ENCODE measurements around the gene BCL7C. TPM values are rescaled to one million over a fixed set of nuclear protein-coding genes. Genes with fewer than 3 reads are reported as not detected.

BCL7C gene
- total RNA-seq, 4 donors from 2014 or later: 43.1 to 79.1 (median 63.0) TPM

DNA sequence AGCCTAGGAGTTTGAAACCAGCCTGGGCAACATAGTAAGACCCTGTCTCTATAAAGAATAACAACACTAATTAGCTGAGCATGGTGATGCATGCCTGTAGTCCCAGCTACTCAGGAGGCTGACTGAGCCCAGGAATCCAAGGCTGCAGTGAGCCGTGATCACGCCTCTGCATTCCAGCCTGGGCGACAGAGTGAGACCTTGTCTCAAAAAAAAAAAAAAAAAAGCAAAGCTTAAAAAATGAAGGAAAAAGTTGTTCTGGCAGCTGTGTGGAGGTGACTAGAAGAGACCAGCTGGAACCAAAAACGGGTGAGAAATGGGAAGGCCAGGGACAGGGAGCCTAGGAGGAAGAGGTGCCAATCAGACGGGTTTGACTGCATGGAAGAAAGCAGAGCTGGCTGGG, 4.2 kb downstream of the BCL7C start:
- 70 to 81% methylated on average over 5 of the region's 5 CpGs for WGBS, 2 donors
- intact Hi-C loops (cut with DNase I; ENCODE audit: low total_unique reads): no loop called here
- TF ChIP-seq, protein P1, sequence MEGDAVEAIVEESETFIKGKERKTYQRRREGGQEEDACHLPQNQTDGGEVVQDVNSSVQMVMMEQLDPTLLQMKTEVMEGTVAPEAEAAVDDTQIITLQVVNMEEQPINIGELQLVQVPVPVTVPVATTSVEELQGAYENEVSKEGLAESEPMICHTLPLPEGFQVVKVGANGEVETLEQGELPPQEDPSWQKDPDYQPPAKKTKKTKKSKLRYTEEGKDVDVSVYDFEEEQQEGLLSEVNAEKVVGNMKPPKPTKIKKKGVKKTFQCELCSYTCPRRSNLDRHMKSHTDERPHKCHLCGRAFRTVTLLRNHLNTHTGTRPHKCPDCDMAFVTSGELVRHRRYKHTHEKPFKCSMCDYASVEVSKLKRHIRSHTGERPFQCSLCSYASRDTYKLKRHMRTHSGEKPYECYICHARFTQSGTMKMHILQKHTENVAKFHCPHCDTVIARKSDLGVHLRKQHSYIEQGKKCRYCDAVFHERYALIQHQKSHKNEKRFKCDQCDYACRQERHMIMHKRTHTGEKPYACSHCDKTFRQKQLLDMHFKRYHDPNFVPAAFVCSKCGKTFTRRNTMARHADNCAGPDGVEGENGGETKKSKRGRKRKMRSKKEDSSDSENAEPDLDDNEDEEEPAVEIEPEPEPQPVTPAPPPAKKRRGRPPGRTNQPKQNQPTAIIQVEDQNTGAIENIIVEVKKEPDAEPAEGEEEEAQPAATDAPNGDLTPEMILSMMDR (IDR thresholded peaks at IDR 0.05): no peak
- TF ChIP-seq POLR2A (IDR thresholded peaks at IDR 0.05): no peak
- no peak overlapping the region for H3K4me3 ChIP-seq (ENCODE audit: low read depth, poor library complexity, severe bottlenecking)
- no peak for DNase-seq (ENCODE audit: low spot score in 2 of 2)

DNA sequence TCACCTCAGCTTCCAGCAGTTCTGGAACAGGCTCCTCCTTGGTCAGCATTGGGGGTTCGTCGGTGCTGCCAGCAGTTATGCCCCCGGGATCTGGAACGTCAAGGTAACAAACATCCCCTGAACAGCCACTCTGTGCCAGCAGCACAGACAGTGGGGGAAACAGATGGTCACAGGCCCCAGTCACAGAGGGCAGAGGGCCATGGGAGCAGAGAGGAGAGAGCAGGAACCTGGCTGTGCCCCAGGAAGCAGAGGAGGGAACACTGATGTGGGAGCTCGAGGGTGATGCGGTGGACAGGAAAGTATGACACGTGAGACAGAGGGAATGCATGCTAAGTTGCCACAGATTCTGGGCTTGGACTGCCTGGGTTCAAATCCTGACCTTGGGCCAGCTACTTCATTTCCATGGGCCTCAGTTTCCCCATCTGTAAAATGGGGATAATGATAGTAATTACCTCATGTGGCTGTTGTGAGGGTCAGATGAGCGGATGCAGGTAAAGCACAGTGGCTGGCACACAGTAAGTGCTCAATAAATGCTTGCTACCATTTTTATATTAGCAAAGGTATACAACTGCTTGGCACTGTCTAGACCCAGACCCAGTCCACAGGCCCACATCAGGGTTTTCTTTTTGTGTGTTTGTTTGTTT, 4.9 kb downstream of the BCL7C start:
- no peak for DNase-seq (ENCODE audit: low spot score in 2 of 2)
- WGBS, 2 donors: 79 to 81% methylated on average over 8 of the region's 8 CpGs
- no peak overlapping the region for H3K4me3 ChIP-seq (ENCODE audit: low read depth, poor library complexity, severe bottlenecking)
- TF ChIP-seq POLR2A (IDR thresholded peaks at IDR 0.05): no peak
- TF ChIP-seq, protein P1 (IDR thresholded peaks at IDR 0.05): no peak
- intact Hi-C loops (cut with DNase I; ENCODE audit: low total_unique reads): no loop called here

- TF ChIP-seq, protein P1 (IDR thresholded peaks at IDR 0.05): no peak
- TF ChIP-seq POLR2A (IDR thresholded peaks at IDR 0.05): no peak
Observed at GRCh38 chr16:30887927-30888326, 6.0 kb downstream of the BCL7C start.

DNA sequence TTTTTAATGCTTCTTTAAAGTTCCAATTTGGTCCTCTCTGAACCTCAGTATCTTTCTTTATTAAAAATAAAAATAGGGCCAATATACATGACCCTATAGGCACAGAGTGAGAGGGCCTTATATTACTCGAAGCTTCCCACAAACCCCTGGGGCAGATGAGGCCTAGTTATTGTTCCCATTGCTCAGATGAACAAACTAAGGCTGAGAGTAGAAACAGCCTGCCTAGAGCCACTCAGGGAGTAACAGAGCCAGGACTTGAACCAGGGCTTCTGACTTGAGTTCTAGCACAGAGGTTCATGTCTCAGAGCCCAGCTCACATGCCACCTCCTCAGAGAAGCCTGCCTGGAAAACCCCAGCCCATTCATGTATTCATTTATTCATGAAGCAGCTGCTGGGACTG, 7.7 kb downstream of the BCL7C start:
- TF ChIP-seq POLR2A (IDR thresholded peaks at IDR 0.05): no peak
- TF ChIP-seq, protein P1 (IDR thresholded peaks at IDR 0.05): no peak
- DNase-seq (ENCODE audit: low spot score in 2 of 2): no peak
- intact Hi-C loops (cut with DNase I; ENCODE audit: low total_unique reads): no loop called here
- H3K4me3 ChIP-seq (ENCODE audit: low read depth, poor library complexity, severe bottlenecking): no peak overlapping the region
- 94% methylated on average over 1 of the region's 1 CpG for WGBS, 2 donors

More at GRCh38 chr16:30887927-30888326, 6.0 kb downstream of the BCL7C start:
- WGBS, 2 donors: 81 to 83% methylated on average over 9 of the region's 9 CpGs
- intact Hi-C loops (cut with DNase I; ENCODE audit: low total_unique reads): no loop called here
- no peak for DNase-seq (ENCODE audit: low spot score in 2 of 2)
- no peak overlapping the region for H3K4me3 ChIP-seq (ENCODE audit: low read depth, poor library complexity, severe bottlenecking)

DNA sequence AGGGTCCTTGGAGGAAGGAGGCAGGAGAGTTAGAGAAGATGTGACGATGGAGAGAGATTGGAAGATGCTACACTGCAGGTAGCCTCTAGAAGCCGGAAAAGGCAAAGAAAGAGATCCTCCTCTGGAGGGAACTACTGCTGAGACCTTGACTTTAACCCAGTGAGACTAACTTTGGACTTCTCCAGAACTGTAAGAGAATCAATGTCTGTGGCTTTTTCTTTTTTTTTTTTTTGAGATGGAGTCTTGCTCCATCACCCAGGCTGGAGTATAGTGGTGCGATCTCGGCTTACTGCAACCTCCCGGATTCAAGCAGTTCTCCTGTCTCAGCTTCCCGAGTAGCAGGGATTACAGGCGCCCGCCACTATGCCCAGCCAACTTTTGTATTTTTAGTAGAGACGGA, 8.7 kb downstream of the BCL7C start:
- no peak for TF ChIP-seq POLR2A (IDR thresholded peaks at IDR 0.05)
- TF ChIP-seq, protein P1 (IDR thresholded peaks at IDR 0.05): no peak
- WGBS, 2 donors: 95 to 98% methylated on average over 9 of the region's 9 CpGs
- DNase-seq (ENCODE audit: low spot score in 2 of 2): no peak
- intact Hi-C loops (cut with DNase I; ENCODE audit: low total_unique reads): no loop called here
- H3K4me3 ChIP-seq (ENCODE audit: low read depth, poor library complexity, severe bottlenecking): no peak overlapping the region

DNA sequence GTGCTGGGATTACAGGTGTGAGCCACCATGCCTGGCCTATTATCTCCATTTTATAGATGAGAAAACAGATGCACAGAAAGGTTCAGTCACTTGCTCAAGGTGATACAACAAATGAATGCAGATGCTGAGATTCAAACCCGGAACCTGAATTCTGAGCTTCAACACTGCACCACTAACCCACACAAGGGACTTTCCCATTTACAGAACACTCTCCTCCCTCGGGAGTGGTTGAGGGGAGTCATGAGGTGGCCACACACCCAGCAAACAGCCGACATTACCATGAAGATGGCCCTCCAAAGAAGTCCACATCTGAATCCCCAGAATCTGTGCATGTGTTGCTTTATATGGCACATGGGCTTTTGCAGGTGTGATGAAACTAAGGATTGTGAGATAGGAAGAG, 9.1 kb downstream of the BCL7C start:
- H3K4me3 ChIP-seq (ENCODE audit: low read depth, poor library complexity, severe bottlenecking): no peak overlapping the region
- intact Hi-C loops (cut with DNase I; ENCODE audit: low total_unique reads): loop anchor here (1.0 kb wide), 1 partner anchor 34 kb away; no protein-coding TSS in a partner anchor
- no peak for DNase-seq (ENCODE audit: low spot score in 2 of 2)
- WGBS, 2 donors: 77 to 81% methylated on average over 3 of the region's 3 CpGs
- TF ChIP-seq, protein P1 (IDR thresholded peaks at IDR 0.05): no peak
- no peak for TF ChIP-seq POLR2A (IDR thresholded peaks at IDR 0.05)

Measured in lower leg skin (tissue), 4 donors.